ENCODE measurements around the gene PNO1.

Gene PNO1

DNA sequence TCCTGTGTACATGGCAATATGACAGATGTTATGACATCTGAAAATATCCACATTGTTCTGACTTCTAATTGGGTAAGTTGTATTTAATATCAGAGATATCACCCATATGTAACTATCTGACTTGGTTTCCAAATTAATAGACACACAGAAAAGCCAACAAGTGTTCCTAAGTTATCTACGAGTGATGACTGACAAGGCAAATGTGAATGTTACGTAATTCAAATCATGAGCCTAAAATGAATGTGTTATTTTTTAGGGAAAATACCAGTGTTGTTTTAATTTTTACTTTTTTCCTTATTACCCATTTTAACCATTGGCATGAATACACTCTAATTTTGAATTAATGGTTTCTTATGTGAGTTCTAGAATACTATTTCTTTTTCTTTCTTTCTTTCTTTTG is 15.8 kb upstream of the PNO1 start:
- TF ChIP-seq FOXP2 (optimal IDR thresholded peaks at IDR 0.05; ENCODE audit: borderline replicate concordance, extremely low read depth, extremely low read length, insufficient read depth): no peak
- no peak for TF ChIP-seq SIN3A (IDR thresholded peaks at IDR 0.05; ENCODE audit: borderline replicate concordance, insufficient read depth, low read length)
- TF ChIP-seq POLR2AphosphoS5 (IDR thresholded peaks at IDR 0.05; ENCODE audit: low read depth, low read length): no peak
- no peak for TF ChIP-seq TAF1 (IDR thresholded peaks at IDR 0.05; ENCODE audit: borderline replicate concordance, insufficient read depth, low read length)
- no peak for TF ChIP-seq REST (IDR thresholded peaks at IDR 0.05; ENCODE audit: insufficient read depth in 1 of 2, low read depth in 2 of 2, low read length in 2 of 2)

DNA sequence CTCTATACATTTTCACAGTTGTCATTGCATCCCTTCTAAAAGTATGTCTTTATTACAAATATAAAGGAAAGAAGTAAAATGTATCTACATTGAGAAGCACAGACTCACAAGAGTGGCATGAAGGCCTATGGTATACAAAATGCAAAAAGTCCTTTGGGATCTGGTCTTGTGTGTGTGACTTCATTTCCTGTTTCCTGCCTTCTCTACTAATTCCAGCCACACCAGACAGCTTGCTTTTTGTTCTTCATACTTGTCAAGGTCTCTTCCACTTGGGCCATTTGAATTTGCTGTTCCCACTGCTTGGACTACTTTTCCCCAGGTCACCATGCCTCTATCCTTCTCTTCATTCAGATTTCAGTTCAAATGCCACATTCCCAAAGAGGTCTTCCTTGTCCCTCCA is 6.7 kb upstream of the PNO1 start:
- TF ChIP-seq TAF1 (IDR thresholded peaks at IDR 0.05; ENCODE audit: borderline replicate concordance, insufficient read depth, low read length) (no peak), POLR2AphosphoS5 (IDR thresholded peaks at IDR 0.05; ENCODE audit: low read depth, low read length) (no peak), FOXP2 (optimal IDR thresholded peaks at IDR 0.05; ENCODE audit: borderline replicate concordance, extremely low read depth, extremely low read length, insufficient read depth) (no peak), SIN3A (IDR thresholded peaks at IDR 0.05; ENCODE audit: borderline replicate concordance, insufficient read depth, low read length) (no peak), REST (IDR thresholded peaks at IDR 0.05; ENCODE audit: insufficient read depth in 1 of 2, low read depth in 2 of 2, low read length in 2 of 2) (no peak)

DNA sequence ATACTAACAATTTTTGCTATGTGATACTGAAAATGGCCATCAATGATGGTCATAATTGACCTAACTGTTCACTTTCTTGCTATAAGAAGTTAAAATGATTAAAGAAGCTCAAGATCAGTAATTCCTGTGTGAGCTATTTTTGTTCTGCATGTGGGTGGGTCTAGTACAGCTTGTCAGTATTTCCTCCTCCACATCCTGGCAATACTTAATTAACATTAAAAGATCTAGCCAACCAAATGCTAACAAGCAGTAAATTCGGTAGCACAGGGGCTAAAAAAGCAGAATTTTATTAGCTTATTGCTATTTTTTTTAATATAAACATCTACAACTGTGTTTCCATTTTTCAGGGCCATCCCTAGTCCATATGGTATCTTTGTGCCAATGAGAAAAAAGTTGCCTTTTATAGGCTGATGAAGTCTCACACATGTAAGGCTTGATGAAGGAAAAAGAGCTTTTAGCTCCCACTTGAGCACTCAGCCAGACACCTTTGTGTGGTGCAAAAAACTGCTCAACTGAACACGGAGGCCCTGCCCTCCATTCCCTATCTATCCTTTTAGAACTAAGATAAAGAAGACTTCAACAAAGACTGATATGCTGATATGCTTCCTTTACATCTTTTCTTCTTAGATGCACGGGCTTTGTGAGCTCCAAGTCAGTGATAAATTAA is 4.9 kb upstream of the PNO1 start:
- TF ChIP-seq POLR2AphosphoS5 (IDR thresholded peaks at IDR 0.05; ENCODE audit: low read depth, low read length) (no peak), REST (IDR thresholded peaks at IDR 0.05; ENCODE audit: insufficient read depth in 1 of 2, low read depth in 2 of 2, low read length in 2 of 2) (no peak), FOXP2 (optimal IDR thresholded peaks at IDR 0.05; ENCODE audit: borderline replicate concordance, extremely low read depth, extremely low read length, insufficient read depth) (no peak), TAF1 (IDR thresholded peaks at IDR 0.05; ENCODE audit: borderline replicate concordance, insufficient read depth, low read length) (no peak), SIN3A (IDR thresholded peaks at IDR 0.05; ENCODE audit: borderline replicate concordance, insufficient read depth, low read length) (no peak)

GRCh38 chr2:68155618-68156017 is 2.1 kb upstream of the PNO1 start:
- TF ChIP-seq FOXP2 (optimal IDR thresholded peaks at IDR 0.05; ENCODE audit: borderline replicate concordance, extremely low read depth, extremely low read length, insufficient read depth): no peak

DNA sequence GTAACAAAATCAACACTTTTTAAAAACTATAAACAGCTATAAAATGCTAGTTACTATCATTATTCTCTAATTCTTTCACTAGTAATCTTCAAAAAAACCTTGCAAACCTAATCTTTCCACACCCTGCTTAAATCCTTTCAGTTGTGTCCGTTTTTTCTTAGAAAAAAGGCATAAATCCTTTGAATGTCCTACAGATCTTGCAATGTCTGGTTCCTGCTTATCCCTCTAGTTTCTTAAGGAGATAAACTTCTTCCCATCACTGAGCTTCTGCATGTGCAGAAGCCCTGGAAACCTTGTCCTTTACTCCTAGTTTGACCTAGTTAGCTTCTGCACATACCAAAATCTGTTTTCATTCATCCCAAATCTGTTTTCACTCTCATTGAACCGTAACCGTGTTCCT is 1.3 kb upstream of the PNO1 start:
- TF ChIP-seq POLR2AphosphoS5 (IDR thresholded peaks at IDR 0.05; ENCODE audit: low read depth, low read length) (no peak), FOXP2 (optimal IDR thresholded peaks at IDR 0.05; ENCODE audit: borderline replicate concordance, extremely low read depth, extremely low read length, insufficient read depth) (no peak), REST (IDR thresholded peaks at IDR 0.05; ENCODE audit: insufficient read depth in 1 of 2, low read depth in 2 of 2, low read length in 2 of 2) (no peak), SIN3A (IDR thresholded peaks at IDR 0.05; ENCODE audit: borderline replicate concordance, insufficient read depth, low read length) (no peak), TAF1 (IDR thresholded peaks at IDR 0.05; ENCODE audit: borderline replicate concordance, insufficient read depth, low read length) (no peak)

Measured in PFSK-1 (cell line).